MM.1S (cell line): ENCODE measurements around the gene BANF1.

Experiments used
- EZH2 ChIP-seq: fragments of 300-600 bp; sonication (generic); optimal IDR thresholded peaks from 2 replicates; pipeline ENCODE3; 2017; ENCODE audit warnings: low read depth, mild to moderate bottlenecking, antibody characterized with exemption, low read length, mixed read lengths
- EZH2phosphoT487 ChIP-seq: fragments of 300-600 bp; sonication (generic); IDR thresholded peaks from 2 replicates; pipeline ENCODE4 v1.6.1; 2018; ENCODE audit warnings: antibody characterized with exemption, low read length
- TF ChIP-seq, protein P1 (sequence below): fragments of 300-600 bp; sonication (generic); IDR thresholded peaks from 2 replicates; pipeline ENCODE4 v1.5.1; 2016; ENCODE audit warnings: antibody characterized with exemption, low read length, mixed read lengths

DNA sequence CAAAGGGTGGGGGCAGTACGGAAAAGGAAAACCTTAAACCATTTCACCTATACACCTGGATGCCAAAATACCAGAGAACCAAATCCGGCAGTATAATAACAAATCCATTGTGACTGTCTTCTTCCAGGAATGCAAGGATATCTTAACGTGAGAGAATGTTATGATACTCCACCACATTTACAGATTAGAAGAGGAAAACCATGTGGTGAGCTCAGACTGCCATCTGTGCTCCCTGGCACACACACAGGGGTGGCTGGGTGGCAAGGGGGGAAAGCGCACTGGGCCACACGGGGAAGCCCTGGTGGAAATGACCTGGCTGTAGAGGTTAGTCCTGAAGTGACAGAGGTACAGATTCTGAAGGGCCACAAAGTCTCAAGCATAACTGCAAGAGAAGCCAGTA is 10.2 kb upstream of the BANF1 start:
- no peak for TF ChIP-seq EZH2
- TF ChIP-seq, protein P1, sequence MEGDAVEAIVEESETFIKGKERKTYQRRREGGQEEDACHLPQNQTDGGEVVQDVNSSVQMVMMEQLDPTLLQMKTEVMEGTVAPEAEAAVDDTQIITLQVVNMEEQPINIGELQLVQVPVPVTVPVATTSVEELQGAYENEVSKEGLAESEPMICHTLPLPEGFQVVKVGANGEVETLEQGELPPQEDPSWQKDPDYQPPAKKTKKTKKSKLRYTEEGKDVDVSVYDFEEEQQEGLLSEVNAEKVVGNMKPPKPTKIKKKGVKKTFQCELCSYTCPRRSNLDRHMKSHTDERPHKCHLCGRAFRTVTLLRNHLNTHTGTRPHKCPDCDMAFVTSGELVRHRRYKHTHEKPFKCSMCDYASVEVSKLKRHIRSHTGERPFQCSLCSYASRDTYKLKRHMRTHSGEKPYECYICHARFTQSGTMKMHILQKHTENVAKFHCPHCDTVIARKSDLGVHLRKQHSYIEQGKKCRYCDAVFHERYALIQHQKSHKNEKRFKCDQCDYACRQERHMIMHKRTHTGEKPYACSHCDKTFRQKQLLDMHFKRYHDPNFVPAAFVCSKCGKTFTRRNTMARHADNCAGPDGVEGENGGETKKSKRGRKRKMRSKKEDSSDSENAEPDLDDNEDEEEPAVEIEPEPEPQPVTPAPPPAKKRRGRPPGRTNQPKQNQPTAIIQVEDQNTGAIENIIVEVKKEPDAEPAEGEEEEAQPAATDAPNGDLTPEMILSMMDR = no peak
- no peak for TF ChIP-seq EZH2phosphoT487
